SH-SY5Y (cell line): ENCODE measurements around the gene PIK3C2G.

Experiments used
- GATA2 ChIP-seq: IDR thresholded peaks from 2 replicates; pipeline ENCODE4 v1.6.1; 2011; ENCODE audit warnings: mild to moderate bottlenecking, low read depth, low read length
- GATA3 ChIP-seq: IDR thresholded peaks from 2 replicates; pipeline ENCODE4 v1.6.1; 2011; ENCODE audit warnings: low read depth, mild to moderate bottlenecking, low read length, moderate library complexity

DNA sequence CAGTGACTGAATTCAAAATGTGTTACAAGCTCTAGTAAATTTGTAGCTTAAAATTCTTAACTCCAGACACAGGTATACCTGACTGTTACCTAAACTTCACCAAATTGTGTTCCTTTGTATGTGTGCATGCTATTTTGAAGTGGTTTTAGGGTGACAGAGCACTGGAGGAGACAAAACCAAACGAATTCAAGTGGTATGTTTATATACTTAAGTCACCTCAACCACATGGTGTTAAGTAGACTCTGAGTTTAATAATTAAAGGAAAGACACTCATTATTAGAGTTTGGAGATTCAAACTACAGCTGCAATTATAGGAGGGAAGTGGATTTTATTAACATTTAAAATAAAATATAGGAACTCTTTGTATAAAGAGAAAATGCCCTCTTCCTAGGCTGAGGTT is 392.1 kb downstream of the PIK3C2G start:
- TF ChIP-seq GATA2 (no peak), GATA3 (no peak)
